HG03378 (cell line): ENCODE results near the gene ERGIC3.
"Not testable (repeated sequence)": the region's sequence is repeated elsewhere in the genome, so short reads cannot be mapped to it uniquely, and the experiment has no call there.

Source experiments
- ATAC-seq: cut with Tn5 transposase; IDR thresholded peaks from one replicate; pipeline ENCODE4 v1.9.1; 2021; ENCODE audit warnings: mild to moderate bottlenecking, moderate library complexity; ENCODE audit not compliant: unreplicated experiment

ERGIC3 gene

GRCh38 chr20:35517767-35518166 is 24.1 kb upstream of the ERGIC3 start:
- ATAC-seq, result not testable (repeated sequence)

GRCh38 chr20:35518955-35519354 is 22.9 kb upstream of the ERGIC3 start:
- ATAC-seq, result no peak

GRCh38 chr20:35523298-35523888 is 18.5 kb upstream of the ERGIC3 start:
- ATAC-seq, result no peak

- ATAC-seq, result no peak
Measured at GRCh38 chr20:35525639-35526038, 16.2 kb upstream of the ERGIC3 start.

GRCh38 chr20:35527122-35527769 is 14.6 kb upstream of the ERGIC3 start:
- ATAC-seq, result no peak

GRCh38 chr20:35529552-35529951 is 12.3 kb upstream of the ERGIC3 start, which contains the start of gene C20orf173:
Gene C20orf173 (minus strand): TSS chr20:35529652. CDS start chr20:35529373, 279 bp downstream.
- no peak for ATAC-seq

GRCh38 chr20:35539756-35540212 is 2.1 kb upstream of the ERGIC3 start:
- ATAC-seq, result no peak

- ATAC-seq, result no peak
Measured at GRCh38 chr20:35541118-35541782, 628 bp upstream of the ERGIC3 start.

- no peak for ATAC-seq
Measured at GRCh38 chr20:35542990-35543389, 1.1 kb downstream of the ERGIC3 start.

- no peak for ATAC-seq
Measured at GRCh38 chr20:35544436-35544835, 2.6 kb downstream of the ERGIC3 start.

- not testable (repeated sequence) for ATAC-seq
Measured at GRCh38 chr20:35544941-35545340, 3.1 kb downstream of the ERGIC3 start.

GRCh38 chr20:35546127-35546526 is 4.2 kb downstream of the ERGIC3 start:
- ATAC-seq, result no peak

GRCh38 chr20:35547329-35547728 is 5.5 kb downstream of the ERGIC3 start:
- no peak for ATAC-seq

- ATAC-seq, result no peak
Measured at GRCh38 chr20:35551503-35551902, 9.6 kb downstream of the ERGIC3 start.

- no peak for ATAC-seq
Measured at GRCh38 chr20:35552914-35553313, 11.0 kb downstream of the ERGIC3 start.

- not testable (repeated sequence) for ATAC-seq
Measured at GRCh38 chr20:35555461-35555860, 13.6 kb downstream of the ERGIC3 start.

- ATAC-seq, result no peak
Measured at GRCh38 chr20:35555951-35556645, 14.2 kb downstream of the ERGIC3 start.

- no peak for ATAC-seq
Measured at GRCh38 chr20:35556871-35557270, 15.0 kb downstream of the ERGIC3 start.

- ATAC-seq, result no peak
Measured at GRCh38 chr20:35558451-35558850, 16.6 kb downstream of the ERGIC3 start.

- no peak for ATAC-seq
Measured at GRCh38 chr20:35559042-35559693, 17.3 kb downstream of the ERGIC3 start.

- no peak for ATAC-seq
Measured at GRCh38 chr20:35560105-35560511, 18.2 kb downstream of the ERGIC3 start.
